Natural killer cell (primary cell): Measurements from ENCODE around the gene MT1B. TPM values are rescaled to one million over a fixed set of nuclear protein-coding genes. Genes with fewer than 3 reads are reported as not detected.

Source experiments
- ATAC-seq, 3 donors: fragments of 150-1000 bp in 2 of 3; fragments of 200-7000 bp in 1 of 3; cut with Tn5 transposase; 1 replicate in 1 of 3; 2 replicates in 2 of 3; pipeline ENCODE4 v1.10.0; 2021; ENCODE audit warnings: mild to moderate bottlenecking in 2 of 3, moderate library complexity in 2 of 3
- DNase-seq, 2 donors: peaks; one replicate each; pipeline versions ENCODE4 v3.0.0 to v3.0.0-alpha.2; 2013 to 2021; ENCODE audit warnings: mixed read lengths in 1 of 2
- H3K27ac ChIP-seq: one replicate; pipeline ENCODE4 v1.5.1; 2013; ENCODE audit warnings: mild to moderate bottlenecking, low read length
- H3K27me3 ChIP-seq: one replicate; pipeline ENCODE4 v1.6.1; 2013; ENCODE audit warnings: low read length; ENCODE audit not compliant: control insufficient read depth, insufficient read depth
- H3K36me3 ChIP-seq: one replicate; pipeline ENCODE4 v1.6.1; 2013; ENCODE audit warnings: low read length; ENCODE audit not compliant: control insufficient read depth, insufficient read depth
- H3K4me1 ChIP-seq: one replicate; pipeline ENCODE4 v1.6.1; 2013; ENCODE audit warnings: low read length; ENCODE audit not compliant: control insufficient read depth, insufficient read depth
- H3K4me3 ChIP-seq: one replicate; pipeline ENCODE4 v1.5.1; 2013; ENCODE audit warnings: low read length
- H3K9me3 ChIP-seq: one replicate; pipeline ENCODE4 v1.6.1; 2013; ENCODE audit warnings: low read length; ENCODE audit not compliant: control insufficient read depth, insufficient read depth
- H3K27ac Mint-ChIP-seq, 2 donors: one replicate each; pipeline ENCODE4 v1.8.0; 2022; ENCODE audit warnings: mild to moderate bottlenecking in 2 of 2, mixed read lengths in 2 of 2, moderate library complexity in 1 of 2
- H3K27me3 Mint-ChIP-seq, 2 donors: one replicate each; pipeline ENCODE4 v1.8.0; 2022; ENCODE audit warnings: low read depth in 2 of 2, mixed read lengths in 2 of 2
- H3K36me3 Mint-ChIP-seq: one replicate; pipeline ENCODE4 v1.8.0; 2022; ENCODE audit warnings: mixed read lengths
- H3K4me1 Mint-ChIP-seq, 2 donors: one replicate each; pipeline ENCODE4 v1.8.0; 2022; ENCODE audit warnings: mixed read lengths in 2 of 2
- H3K4me3 Mint-ChIP-seq: one replicate; pipeline ENCODE4 v1.8.0; 2022; ENCODE audit warnings: mild to moderate bottlenecking, moderate library complexity, mixed read lengths
- H3K9me3 Mint-ChIP-seq, 2 donors: one replicate each; pipeline ENCODE4 v1.8.0; 2022; ENCODE audit warnings: mixed read lengths in 2 of 2
- CTCF ChIP-seq: fragments of 200-600 bp; IDR thresholded peaks from one replicate; pipeline ENCODE4 v1.8.0; 2022; ENCODE audit warnings: antibody characterized with exemption
- WGBS: methylation state at CpG from one replicate; pipeline ENCODE4 v1.1.7; 2013; ENCODE audit warnings: missing lambda C conversion rate; ENCODE audit not compliant: insufficient coverage; 5-methylcytosine and 5-hydroxymethylcytosine counted together
- intact Hi-C: fragments of 100-400 bp; cut with micrococcal nuclease; formaldehyde crosslinking; loops from one replicate; pipeline ENCODE4 v1.14.2; 2022
- total RNA-seq, 4 donors: library from RNA; stranded (reverse); fragments of 120-200 nt in 1 of 4; gene quantifications; one replicate each; pipeline versions ENCODE4 v1.2.3 to v1.2.4, GENCODE V29; 2013 to 2022

MT1B gene
- total RNA-seq, 3 donors from 2014 or later (not counting 1 experiment from before 2014, with no cell fraction given) = not detected

- no peaks in the 10 kb centered on the region for H3K27me3 Mint-ChIP-seq
- Histone ChIP-seq H3K4me1 (no peaks in the 10 kb centered on the region), H3K4me3 (no peak overlapping the region), H3K9me3 (peaks cover 3% of the 10 kb centered on the region), H3K27ac (no peak overlapping the region), H3K36me3 (no peaks in the 10 kb centered on the region), H3K27me3 (no peaks in the 10 kb centered on the region)
- no peak for ATAC-seq
- no peak overlapping the region for H3K27ac Mint-ChIP-seq
- TF ChIP-seq CTCF = no peak
- H3K36me3 Mint-ChIP-seq = no peaks in the 10 kb centered on the region
- no peaks in the 10 kb centered on the region for H3K9me3 Mint-ChIP-seq
- no peak for DNase-seq
- H3K4me1 Mint-ChIP-seq = peaks cover 0 to 7% of the 10 kb centered on the region in 2 donors
- no peak overlapping the region for H3K4me3 Mint-ChIP-seq
- intact Hi-C loops = no loop called here
- WGBS = 90% methylated on average over 5 of the region's 5 CpGs
Measured at GRCh38 chr16:56697456-56698155, 45.9 kb downstream of the MT1B start.

- WGBS = 60% methylated on average over 1 of the region's 1 CpG
- H3K4me1 Mint-ChIP-seq = peaks cover 0 to 7% of the 10 kb centered on the region in 2 donors
- Histone ChIP-seq H3K36me3 (no peaks in the 10 kb centered on the region), H3K27ac (no peak overlapping the region), H3K27me3 (no peaks in the 10 kb centered on the region), H3K4me1 (no peaks in the 10 kb centered on the region), H3K9me3 (peaks cover 3% of the 10 kb centered on the region), H3K4me3 (no peak overlapping the region)
- no peaks in the 10 kb centered on the region for H3K36me3 Mint-ChIP-seq
- no peak overlapping the region for H3K27ac Mint-ChIP-seq
- H3K9me3 Mint-ChIP-seq = no peaks in the 10 kb centered on the region
- ATAC-seq = no peak
- intact Hi-C loops = loop anchor here (5.0 kb wide), 1 partner anchor 753 kb away; no protein-coding TSS in a partner anchor
- H3K4me3 Mint-ChIP-seq = no peak overlapping the region
- no peaks in the 10 kb centered on the region for H3K27me3 Mint-ChIP-seq
- TF ChIP-seq CTCF = no peak
- no peak for DNase-seq
Measured at GRCh38 chr16:56700195-56700594, 48.5 kb downstream of the MT1B start.

- no peaks in the 10 kb centered on the region for H3K27me3 ChIP-seq
- TF ChIP-seq CTCF = no peak
- H3K9me3 Mint-ChIP-seq = no peaks in the 10 kb centered on the region
Measured at GRCh38 chr16:56700631-56701030, 48.9 kb downstream of the MT1B start.

More at GRCh38 chr16:56700631-56701030, 48.9 kb downstream of the MT1B start:
- no peak overlapping the region for H3K4me3 ChIP-seq
- H3K36me3 Mint-ChIP-seq = no peaks in the 10 kb centered on the region
- H3K4me1 Mint-ChIP-seq = peaks cover 0 to 7% of the 10 kb centered on the region in 2 donors
- no peaks in the 10 kb centered on the region for H3K36me3 ChIP-seq
- intact Hi-C loops = loop anchor here (5.0 kb wide), 1 partner anchor 753 kb away; no protein-coding TSS in a partner anchor
- H3K9me3 ChIP-seq = peaks cover 3% of the 10 kb centered on the region
- no peak overlapping the region for H3K4me3 Mint-ChIP-seq
- H3K4me1 ChIP-seq = no peaks in the 10 kb centered on the region
- DNase-seq = no peak
- H3K27me3 Mint-ChIP-seq = no peaks in the 10 kb centered on the region
- H3K27ac Mint-ChIP-seq = no peak overlapping the region
- H3K27ac ChIP-seq = no peak overlapping the region
- WGBS = 92% methylated on average over 1 of the region's 1 CpG
- no peak for ATAC-seq
